OCI-LY7 (cell line): ENCODE results near the gene GIT2.

ENCODE experiments used
- CTCF ChIP-seq: fragments of 200-600 bp; sonication (generic); conservative IDR thresholded peaks from 2 replicates; pipeline ENCODE4 v1.5.1; 2014; ENCODE audit warnings: mild to moderate bottlenecking, antibody characterized with exemption, low read length, moderate library complexity, mixed read lengths
- EZH2phosphoT487 ChIP-seq: fragments of 200-600 bp; sonication (generic); IDR thresholded peaks from 2 replicates; pipeline ENCODE4 v1.6.1; 2018; ENCODE audit warnings: low read depth, borderline replicate concordance, mild to moderate bottlenecking, mixed run types, antibody characterized with exemption, low read length, moderate library complexity, mixed read lengths

- TF ChIP-seq CTCF (no peak), EZH2phosphoT487 (no peak)
Measured at GRCh38 chr12:109951136-109951535, 45.0 kb downstream of the GIT2 start.
